PC-3 (cell line): ENCODE data around the gene ZNF587B.

Experiments
- EZH2 ChIP-seq: fragments of 300-600 bp; sonication (generic); IDR thresholded peaks from one replicate; pipeline ENCODE4 v1.6.1; 2017; ENCODE audit warnings: antibody characterized with exemption, mild to moderate bottlenecking, low read length; ENCODE audit not compliant: unreplicated experiment
- EZH2phosphoT487 ChIP-seq: fragments of 300-600 bp; sonication (generic); IDR thresholded peaks from 2 replicates; pipeline ENCODE4 v1.6.1; 2018; ENCODE audit warnings: mild to moderate bottlenecking, antibody characterized with exemption, low read length, borderline replicate concordance
- TF ChIP-seq, protein P1 (sequence below): fragments of 300-600 bp; sonication (generic); conservative IDR thresholded peaks from 2 replicates; pipeline ENCODE4 v1.5.1; 2017; ENCODE audit warnings: antibody characterized with exemption, low read depth, mild to moderate bottlenecking, low read length

DNA sequence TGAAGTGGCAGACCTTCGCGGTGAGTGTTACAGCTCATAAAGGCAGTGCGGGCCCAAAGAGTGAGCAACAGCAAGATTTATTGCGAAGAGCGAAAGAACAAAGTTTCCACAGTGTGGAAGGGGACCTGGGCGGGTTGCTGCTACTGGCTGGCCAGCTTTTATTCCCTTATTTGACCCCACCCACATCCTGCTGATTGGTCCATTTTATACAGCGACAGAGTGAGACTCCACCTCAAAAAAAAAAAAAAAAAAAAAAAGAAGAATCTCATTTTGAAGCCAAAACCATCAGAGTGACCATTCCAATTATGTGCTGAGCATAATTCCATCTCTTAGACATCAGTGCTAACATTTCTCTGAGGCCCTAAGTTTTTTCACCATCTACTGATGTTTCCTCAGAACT is 13.4 kb upstream of the ZNF587B start:
- TF ChIP-seq, protein P1, sequence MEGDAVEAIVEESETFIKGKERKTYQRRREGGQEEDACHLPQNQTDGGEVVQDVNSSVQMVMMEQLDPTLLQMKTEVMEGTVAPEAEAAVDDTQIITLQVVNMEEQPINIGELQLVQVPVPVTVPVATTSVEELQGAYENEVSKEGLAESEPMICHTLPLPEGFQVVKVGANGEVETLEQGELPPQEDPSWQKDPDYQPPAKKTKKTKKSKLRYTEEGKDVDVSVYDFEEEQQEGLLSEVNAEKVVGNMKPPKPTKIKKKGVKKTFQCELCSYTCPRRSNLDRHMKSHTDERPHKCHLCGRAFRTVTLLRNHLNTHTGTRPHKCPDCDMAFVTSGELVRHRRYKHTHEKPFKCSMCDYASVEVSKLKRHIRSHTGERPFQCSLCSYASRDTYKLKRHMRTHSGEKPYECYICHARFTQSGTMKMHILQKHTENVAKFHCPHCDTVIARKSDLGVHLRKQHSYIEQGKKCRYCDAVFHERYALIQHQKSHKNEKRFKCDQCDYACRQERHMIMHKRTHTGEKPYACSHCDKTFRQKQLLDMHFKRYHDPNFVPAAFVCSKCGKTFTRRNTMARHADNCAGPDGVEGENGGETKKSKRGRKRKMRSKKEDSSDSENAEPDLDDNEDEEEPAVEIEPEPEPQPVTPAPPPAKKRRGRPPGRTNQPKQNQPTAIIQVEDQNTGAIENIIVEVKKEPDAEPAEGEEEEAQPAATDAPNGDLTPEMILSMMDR: no peak
- TF ChIP-seq EZH2phosphoT487 (no peak), EZH2 (no peak)
